Measurements from ENCODE around the gene FBN2. TPM values are rescaled to one million over a fixed set of nuclear protein-coding genes. Genes with fewer than 3 reads are reported as not detected.

The FBN2 gene
- total RNA-seq, 1 experiment from 2014 or later, result 0.22 TPM

DNA sequence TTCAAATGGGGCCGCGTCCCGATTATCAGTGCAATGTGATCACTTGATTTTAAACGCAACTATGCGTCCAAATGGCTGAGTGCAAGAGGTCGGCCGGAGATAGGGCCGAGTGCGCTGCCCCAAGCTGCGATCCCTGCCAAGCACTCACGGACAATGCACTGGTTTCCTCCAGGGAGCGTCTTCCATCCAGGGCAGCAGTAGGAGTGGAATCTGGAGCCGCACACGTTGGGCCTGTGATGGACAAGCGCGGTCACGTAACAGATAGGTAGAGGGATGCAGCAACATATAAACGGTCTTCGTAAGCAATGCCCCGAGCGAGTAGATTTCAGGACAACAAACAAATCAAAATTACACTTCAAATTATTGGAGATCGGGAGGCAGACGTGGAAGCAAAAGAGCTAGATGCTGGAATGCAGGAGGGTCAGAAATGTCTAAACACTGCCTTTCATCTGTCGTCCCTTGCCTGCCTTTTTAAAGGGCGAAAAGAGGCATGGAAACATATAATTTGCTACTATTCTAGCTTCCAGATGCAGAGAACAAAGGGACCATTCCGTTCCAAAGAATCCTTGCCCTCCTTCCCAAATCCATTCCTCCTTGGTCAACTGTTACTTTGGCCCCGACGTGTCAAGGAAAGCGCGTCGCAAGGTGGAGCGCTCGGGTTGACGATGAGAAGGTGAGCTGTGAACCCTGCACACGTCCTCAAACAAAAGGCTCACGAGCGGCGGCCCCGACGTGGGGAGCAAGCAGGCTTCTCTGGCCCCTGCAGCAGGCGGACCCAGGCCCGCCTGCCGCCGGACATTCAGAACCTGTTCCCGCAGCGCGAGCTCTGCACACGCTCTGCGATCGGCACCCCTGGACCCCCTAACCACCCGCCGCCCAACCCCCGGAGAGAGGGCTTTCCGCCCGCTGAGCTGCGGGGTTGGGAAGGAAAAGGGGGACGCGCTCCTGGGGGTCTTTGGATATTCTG, 1.5 kb downstream of the FBN2 start:
- no peaks in the 10 kb centered on the region for H3K79me2 ChIP-seq (ENCODE audit: low read depth)
- ChIA-PET POLR2A (ENCODE audit: unreplicated experiment) (no interaction called here), CTCF (no interaction called here)
- H4K20me1 ChIP-seq (ENCODE audit: insufficient read depth), result no peaks in the 10 kb centered on the region
- H3K4me2 ChIP-seq, result no peak overlapping the region
- H3K27me3 ChIP-seq (ENCODE audit: insufficient read depth, low read depth), result no peaks in the 10 kb centered on the region
- H3K9me3 ChIP-seq (ENCODE audit: insufficient read depth, low read depth), result no peaks in the 10 kb centered on the region
- H2AFZ ChIP-seq, result no peak overlapping the region
- H3K4me1 ChIP-seq (replicated peaks; ENCODE audit: insufficient read depth), result no peaks in the 10 kb centered on the region
- no peak overlapping the region for H3K4me3 ChIP-seq
- no peaks in the 10 kb centered on the region for H3F3A ChIP-seq (ENCODE audit: insufficient read depth, low read depth)
- TF ChIP-seq, protein P1, sequence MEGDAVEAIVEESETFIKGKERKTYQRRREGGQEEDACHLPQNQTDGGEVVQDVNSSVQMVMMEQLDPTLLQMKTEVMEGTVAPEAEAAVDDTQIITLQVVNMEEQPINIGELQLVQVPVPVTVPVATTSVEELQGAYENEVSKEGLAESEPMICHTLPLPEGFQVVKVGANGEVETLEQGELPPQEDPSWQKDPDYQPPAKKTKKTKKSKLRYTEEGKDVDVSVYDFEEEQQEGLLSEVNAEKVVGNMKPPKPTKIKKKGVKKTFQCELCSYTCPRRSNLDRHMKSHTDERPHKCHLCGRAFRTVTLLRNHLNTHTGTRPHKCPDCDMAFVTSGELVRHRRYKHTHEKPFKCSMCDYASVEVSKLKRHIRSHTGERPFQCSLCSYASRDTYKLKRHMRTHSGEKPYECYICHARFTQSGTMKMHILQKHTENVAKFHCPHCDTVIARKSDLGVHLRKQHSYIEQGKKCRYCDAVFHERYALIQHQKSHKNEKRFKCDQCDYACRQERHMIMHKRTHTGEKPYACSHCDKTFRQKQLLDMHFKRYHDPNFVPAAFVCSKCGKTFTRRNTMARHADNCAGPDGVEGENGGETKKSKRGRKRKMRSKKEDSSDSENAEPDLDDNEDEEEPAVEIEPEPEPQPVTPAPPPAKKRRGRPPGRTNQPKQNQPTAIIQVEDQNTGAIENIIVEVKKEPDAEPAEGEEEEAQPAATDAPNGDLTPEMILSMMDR (conservative IDR thresholded peaks at IDR 0.05), result no peak
- TF ChIP-seq EZH2 (IDR thresholded peaks at IDR 0.05; ENCODE audit: low read depth), result no peak
- H3K27ac ChIP-seq, result no peak overlapping the region
- H3K9me2 ChIP-seq (ENCODE audit: insufficient read depth), result no peaks in the 10 kb centered on the region
- intact Hi-C loops (cut with micrococcal nuclease; ENCODE audit: unreplicated experiment), result no loop called here
- no peak for DNase-seq
- no peaks in the 10 kb centered on the region for H3K36me3 ChIP-seq (ENCODE audit: low read depth)
- BruUV-seq (replicated peaks), result no TSS peak

DNA sequence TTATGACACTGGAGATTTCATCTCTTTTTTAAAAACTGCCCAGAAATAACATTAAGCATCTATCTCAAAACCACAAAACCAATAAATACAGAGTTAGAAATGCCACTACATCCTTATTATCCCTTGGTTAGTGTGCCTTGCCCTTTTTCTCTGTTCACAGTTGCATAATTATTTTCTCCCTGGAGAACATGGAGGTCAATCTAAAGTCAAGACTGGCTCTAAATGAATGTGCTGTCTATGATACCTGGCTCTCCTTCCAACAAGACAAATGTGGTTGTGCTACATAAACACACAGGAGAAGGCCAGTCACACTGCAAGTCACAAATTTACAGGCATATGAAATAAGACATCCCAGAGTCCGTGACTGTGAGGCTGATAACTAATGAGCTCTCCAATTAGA, 2.8 kb downstream of the FBN2 start:
- no peak for DNase-seq
- Histone ChIP-seq H3K27me3 (ENCODE audit: insufficient read depth, low read depth) (no peaks in the 10 kb centered on the region), H3K4me2 (no peak overlapping the region), H3K79me2 (ENCODE audit: low read depth) (no peaks in the 10 kb centered on the region), H2AFZ (no peak overlapping the region), H3K36me3 (ENCODE audit: low read depth) (no peaks in the 10 kb centered on the region), H3K27ac (no peak overlapping the region), H3K4me1 (replicated peaks; ENCODE audit: insufficient read depth) (no peaks in the 10 kb centered on the region), H3K4me3 (no peak overlapping the region), H3F3A (ENCODE audit: insufficient read depth, low read depth) (no peaks in the 10 kb centered on the region), H3K9me3 (ENCODE audit: insufficient read depth, low read depth) (no peaks in the 10 kb centered on the region), H3K9me2 (ENCODE audit: insufficient read depth) (no peaks in the 10 kb centered on the region), H4K20me1 (ENCODE audit: insufficient read depth) (no peaks in the 10 kb centered on the region)
- POLR2A ChIA-PET (ENCODE audit: unreplicated experiment), result no interaction called here
- TF ChIP-seq, protein P1 (conservative IDR thresholded peaks at IDR 0.05), result no peak
- TF ChIP-seq EZH2 (IDR thresholded peaks at IDR 0.05; ENCODE audit: low read depth), result no peak
- intact Hi-C loops (cut with micrococcal nuclease; ENCODE audit: unreplicated experiment), result no loop called here
- no TSS peak for BruUV-seq (replicated peaks)
- CTCF ChIA-PET, result no interaction called here

DNA sequence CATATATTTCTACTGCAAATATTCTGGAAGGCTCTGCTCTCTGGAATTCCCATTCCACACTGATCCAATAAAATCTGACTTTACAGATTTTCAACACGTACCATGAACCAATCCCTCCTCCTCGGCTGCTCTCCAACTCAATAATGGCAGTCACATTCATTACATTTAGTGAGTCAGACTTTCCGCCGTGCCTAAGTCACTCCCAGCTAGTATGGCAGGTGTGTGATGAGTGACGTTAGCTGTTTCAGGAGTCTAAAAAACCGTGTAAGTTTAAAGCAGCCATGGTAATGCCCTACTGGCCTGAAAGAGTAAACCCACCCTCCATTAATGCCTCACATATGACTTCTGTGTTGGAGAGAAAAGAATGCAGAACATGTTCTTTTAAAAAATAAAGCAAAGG, 3.3 kb downstream of the FBN2 start:
- H3K9me2 ChIP-seq (ENCODE audit: insufficient read depth), result no peaks in the 10 kb centered on the region
- no peaks in the 10 kb centered on the region for H3K27me3 ChIP-seq (ENCODE audit: insufficient read depth, low read depth)
- DNase-seq, result peak in 1 of 2 experiments; percentile 34
- no peaks in the 10 kb centered on the region for H3F3A ChIP-seq (ENCODE audit: insufficient read depth, low read depth)
- H3K79me2 ChIP-seq (ENCODE audit: low read depth), result no peaks in the 10 kb centered on the region
- CTCF ChIA-PET, result no interaction called here
- POLR2A ChIA-PET (ENCODE audit: unreplicated experiment), result no interaction called here
- intact Hi-C loops (cut with micrococcal nuclease; ENCODE audit: unreplicated experiment), result loop anchor here (1.0 kb wide), 1 partner anchor 45 kb away; no protein-coding TSS in a partner anchor
- no peak overlapping the region for H2AFZ ChIP-seq
- H3K9me3 ChIP-seq (ENCODE audit: insufficient read depth, low read depth), result no peaks in the 10 kb centered on the region
- no peaks in the 10 kb centered on the region for H3K36me3 ChIP-seq (ENCODE audit: low read depth)
- H4K20me1 ChIP-seq (ENCODE audit: insufficient read depth), result no peaks in the 10 kb centered on the region
- BruUV-seq (replicated peaks), result no TSS peak
- H3K4me2 ChIP-seq, result no peak overlapping the region
- no peak overlapping the region for H3K27ac ChIP-seq
- no peaks in the 10 kb centered on the region for H3K4me1 ChIP-seq (replicated peaks; ENCODE audit: insufficient read depth)
- no peak overlapping the region for H3K4me3 ChIP-seq
- TF ChIP-seq, protein P1 (conservative IDR thresholded peaks at IDR 0.05), result no peak
- TF ChIP-seq EZH2 (IDR thresholded peaks at IDR 0.05; ENCODE audit: low read depth), result no peak
